ENCODE data around the gene EPHB1.

EPHB1 gene

GRCh38 chr3:134873789-134874188 lies 78.7 kb downstream of the EPHB1 start:
- H3K27me3 ChIP-seq (ENCODE audit: insufficient read depth, poor library complexity, severe bottlenecking), result no peaks in the 10 kb centered on the region
- ATAC-seq (ENCODE audit: low read depth), result no peak
- no peak overlapping the region for H3K4me3 ChIP-seq (ENCODE audit: severe bottlenecking)
- no peak for DNase-seq (ENCODE audit: low spot score)
- TF ChIP-seq CTCF (IDR thresholded peaks at IDR 0.05; ENCODE audit: poor library complexity, severe bottlenecking), result no peak
- no peaks in the 10 kb centered on the region for H3K9me3 ChIP-seq (ENCODE audit: severe bottlenecking)
- H3K27ac ChIP-seq (ENCODE audit: poor library complexity, severe bottlenecking), result no peak overlapping the region
- no peaks in the 10 kb centered on the region for H3K36me3 ChIP-seq (ENCODE audit: low read depth)
- peaks cover 3% of the 10 kb centered on the region for H3K4me1 ChIP-seq (ENCODE audit: insufficient read depth, poor library complexity, severe bottlenecking)

DNA sequence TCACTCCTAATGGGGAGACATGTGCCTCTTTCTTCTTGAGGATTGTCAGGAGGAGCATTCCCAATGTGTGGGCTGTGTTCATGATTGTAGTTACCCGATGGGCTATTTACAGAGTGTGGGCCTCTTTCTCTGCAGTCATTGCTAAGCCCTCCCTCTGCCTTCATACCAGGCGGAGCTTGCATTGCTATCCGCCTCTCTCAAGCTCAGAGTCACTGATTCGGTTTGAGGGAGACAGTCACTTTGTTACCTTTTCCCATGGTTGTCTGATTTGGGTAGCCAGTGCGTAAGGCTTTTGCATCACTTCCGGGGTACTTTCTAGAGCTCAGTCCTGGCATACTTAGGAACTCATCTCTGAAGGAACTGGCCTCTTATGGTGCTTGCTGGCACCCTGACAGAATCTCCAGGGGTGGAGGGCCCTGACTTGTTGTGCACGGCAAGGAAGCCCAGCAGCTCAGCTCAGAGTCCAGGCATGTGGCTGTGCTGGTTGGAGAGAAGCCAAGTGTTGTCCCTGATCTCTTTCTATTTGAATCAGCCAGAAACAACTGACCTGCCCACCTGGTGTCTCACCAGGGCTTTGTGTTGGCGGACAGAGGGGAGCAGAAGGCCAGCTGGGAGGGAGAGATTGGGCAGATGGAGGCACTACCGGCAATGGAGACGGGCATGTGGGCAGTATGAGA lies 79.8 kb downstream of the EPHB1 start:
- no peak overlapping the region for H3K27ac ChIP-seq (ENCODE audit: poor library complexity, severe bottlenecking)
- no peak overlapping the region for H3K4me3 ChIP-seq (ENCODE audit: severe bottlenecking)
- no peaks in the 10 kb centered on the region for H3K9me3 ChIP-seq (ENCODE audit: severe bottlenecking)
- no peak for DNase-seq (ENCODE audit: low spot score)
- H3K4me1 ChIP-seq (ENCODE audit: insufficient read depth, poor library complexity, severe bottlenecking), result peaks cover 3% of the 10 kb centered on the region
- no peaks in the 10 kb centered on the region for H3K36me3 ChIP-seq (ENCODE audit: low read depth)
- no peak for TF ChIP-seq CTCF (IDR thresholded peaks at IDR 0.05; ENCODE audit: poor library complexity, severe bottlenecking)
- H3K27me3 ChIP-seq (ENCODE audit: insufficient read depth, poor library complexity, severe bottlenecking), result no peaks in the 10 kb centered on the region
- ATAC-seq (ENCODE audit: low read depth), result peak; percentile 41; the same call in 1 of the 3 replicates

DNA sequence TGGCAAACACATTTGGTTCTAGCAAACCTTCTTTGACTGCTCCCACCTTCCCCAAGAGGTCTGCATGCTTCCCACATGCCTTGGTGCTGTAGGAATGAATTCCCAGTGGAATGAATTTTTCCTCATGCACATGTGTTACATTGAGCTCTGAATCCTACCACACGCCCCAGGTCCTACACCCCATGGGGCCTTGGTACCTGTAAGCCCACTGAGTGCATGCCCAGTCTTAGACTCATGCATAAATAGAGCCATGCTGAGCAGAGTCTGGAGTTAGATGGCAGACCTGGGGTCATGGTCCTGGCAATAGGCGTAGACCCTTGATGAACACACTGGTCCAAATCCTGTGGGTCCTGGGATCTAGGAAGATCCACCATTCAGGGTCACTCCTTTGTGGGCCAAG lies 81.8 kb downstream of the EPHB1 start:
- DNase-seq (ENCODE audit: low spot score), result no peak

DNA sequence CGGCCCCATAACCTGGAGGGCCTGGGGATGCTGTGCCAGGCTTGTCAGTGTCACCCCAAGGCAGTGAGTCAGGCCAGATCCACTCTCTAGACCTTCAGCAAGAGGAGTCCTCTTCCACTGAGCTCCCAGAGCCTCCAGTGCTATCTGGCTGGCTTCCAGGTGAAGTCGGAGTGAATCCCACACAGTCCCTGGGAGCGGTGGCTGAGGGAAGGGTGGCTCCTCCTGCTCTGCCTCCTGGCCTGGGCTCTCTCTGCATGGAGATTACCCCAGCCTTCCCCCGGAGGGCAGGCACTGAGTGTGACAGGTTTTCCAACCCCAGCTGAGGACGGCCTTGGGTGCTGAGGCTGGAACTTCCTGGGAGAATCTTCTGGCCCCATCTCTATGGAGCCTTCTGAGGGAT lies 82.7 kb downstream of the EPHB1 start:
- Histone ChIP-seq H3K4me1 (ENCODE audit: insufficient read depth, poor library complexity, severe bottlenecking) (peaks cover 3% of the 10 kb centered on the region), H3K36me3 (ENCODE audit: low read depth) (no peaks in the 10 kb centered on the region), H3K27me3 (ENCODE audit: insufficient read depth, poor library complexity, severe bottlenecking) (no peaks in the 10 kb centered on the region), H3K27ac (ENCODE audit: poor library complexity, severe bottlenecking) (no peak overlapping the region), H3K9me3 (ENCODE audit: severe bottlenecking) (no peaks in the 10 kb centered on the region), H3K4me3 (ENCODE audit: severe bottlenecking) (no peak overlapping the region)
- TF ChIP-seq CTCF (IDR thresholded peaks at IDR 0.05; ENCODE audit: poor library complexity, severe bottlenecking), result no peak
- ATAC-seq (ENCODE audit: low read depth) (no peak), DNase-seq (ENCODE audit: low spot score) (no peak)

More for the DNA sequence above, 81.8 kb downstream of the EPHB1 start:
- no peak overlapping the region for H3K27ac ChIP-seq (ENCODE audit: poor library complexity, severe bottlenecking)
- peaks cover 3% of the 10 kb centered on the region for H3K4me1 ChIP-seq (ENCODE audit: insufficient read depth, poor library complexity, severe bottlenecking)
- no peak for ATAC-seq (ENCODE audit: low read depth)
- no peak for TF ChIP-seq CTCF (IDR thresholded peaks at IDR 0.05; ENCODE audit: poor library complexity, severe bottlenecking)
- no peaks in the 10 kb centered on the region for H3K36me3 ChIP-seq (ENCODE audit: low read depth)
- no peak overlapping the region for H3K4me3 ChIP-seq (ENCODE audit: severe bottlenecking)
- no peaks in the 10 kb centered on the region for H3K9me3 ChIP-seq (ENCODE audit: severe bottlenecking)
- no peaks in the 10 kb centered on the region for H3K27me3 ChIP-seq (ENCODE audit: insufficient read depth, poor library complexity, severe bottlenecking)

- ATAC-seq (ENCODE audit: low read depth) (no peak), DNase-seq (ENCODE audit: low spot score) (no peak)
- TF ChIP-seq CTCF (IDR thresholded peaks at IDR 0.05; ENCODE audit: poor library complexity, severe bottlenecking), result no peak
- Histone ChIP-seq H3K9me3 (ENCODE audit: severe bottlenecking) (no peaks in the 10 kb centered on the region), H3K36me3 (ENCODE audit: low read depth) (no peaks in the 10 kb centered on the region), H3K4me1 (ENCODE audit: insufficient read depth, poor library complexity, severe bottlenecking) (peaks cover under 1% of the 10 kb centered on the region), H3K27me3 (ENCODE audit: insufficient read depth, poor library complexity, severe bottlenecking) (no peaks in the 10 kb centered on the region), H3K4me3 (ENCODE audit: severe bottlenecking) (no peak overlapping the region), H3K27ac (ENCODE audit: poor library complexity, severe bottlenecking) (no peak overlapping the region)
Measured at GRCh38 chr3:134879990-134880389, 84.9 kb downstream of the EPHB1 start.
